ENCODE data around the gene PPM1B.

The PPM1B gene

GRCh38 chr2:44168681-44169154, at the start of gene PPM1B:
Gene PPM1B (plus strand): TSS chr2:44168875. CDS start chr2:44201200, 32,325 bp downstream.
- Histone ChIP-seq H2AFZ (ENCODE audit: low read depth, low read length) (peak within 1 kb of the TSS; percentile 85), H3K27me3 (ENCODE audit: insufficient read depth, low read length, poor library complexity) (no peaks in the 10 kb centered on the region), H3K9me3 (ENCODE audit: insufficient read depth, low read length, severe bottlenecking) (peaks cover 6% of the 10 kb centered on the region), H3K79me2 (ENCODE audit: insufficient read depth, low read length) (peaks cover 50% of the 10 kb centered on the region), H3K4me1 (ENCODE audit: insufficient read depth, low read length) (peaks cover 40% of the 10 kb centered on the region), H3K9ac (ENCODE audit: low read depth, low read length) (peak within 1 kb of the TSS; percentile 91), H3K4me3 (ENCODE audit: low read depth in 1 of 2, low read length in 2 of 2) (peak within 1 kb of the TSS; percentile 51 to 94), H3K36me3 (ENCODE audit: insufficient read depth, low read length) (peaks cover 5% of the 10 kb centered on the region; the same call in 1 of the 2 replicates), H3K4me2 (ENCODE audit: insufficient read depth, low read length) (peak within 1 kb of the TSS; percentile 87), H3K27ac (ENCODE audit: low read length) (peak within 1 kb of the TSS; percentile 98), H4K20me1 (ENCODE audit: insufficient read depth, low read length) (peaks cover 33% of the 10 kb centered on the region)
- TF ChIP-seq EZH2 (IDR thresholded peaks at IDR 0.05; ENCODE audit: borderline replicate concordance, low read depth, low read length, severe bottlenecking) (no peak), CTCF (IDR thresholded peaks at IDR 0.05; ENCODE audit: borderline replicate concordance, extremely low read depth, low read length, poor library complexity, severe bottlenecking) (no peak)
- DNase-seq (no peak), ATAC-seq (ENCODE audit: insufficient read depth, low read depth) (peak; percentile 73)

- no peak overlapping the region for H2AFZ ChIP-seq (ENCODE audit: low read depth, low read length)
- ATAC-seq (ENCODE audit: insufficient read depth, low read depth) = no peak
These were observed 48.8 kb upstream of the PPM1B start for GRCh38 chr2:44119878-44120277.

GRCh38 chr2:44120428-44120827, 48.2 kb upstream of the PPM1B start:
- H3K4me2 ChIP-seq (ENCODE audit: insufficient read depth, low read length) = 0 out of 2 replicates have a peak overlapping the region, but pooled peaks have one; percentile 11
- DNase-seq = peak; percentile 57

More at GRCh38 chr2:44119878-44120277, 48.8 kb upstream of the PPM1B start:
- no peak overlapping the region for H3K9ac ChIP-seq (ENCODE audit: low read depth, low read length)
- TF ChIP-seq CTCF (IDR thresholded peaks at IDR 0.05; ENCODE audit: borderline replicate concordance, extremely low read depth, low read length, poor library complexity, severe bottlenecking) (no peak), EZH2 (IDR thresholded peaks at IDR 0.05; ENCODE audit: borderline replicate concordance, low read depth, low read length, severe bottlenecking) (no peak)
- no peaks in the 10 kb centered on the region for H3K79me2 ChIP-seq (ENCODE audit: insufficient read depth, low read length)
- H3K4me1 ChIP-seq (ENCODE audit: insufficient read depth, low read length) = peaks cover 17% of the 10 kb centered on the region
- H3K4me2 ChIP-seq (ENCODE audit: insufficient read depth, low read length) = no peak overlapping the region
- no peaks in the 10 kb centered on the region for H3K36me3 ChIP-seq (ENCODE audit: insufficient read depth, low read length)
- H3K4me3 ChIP-seq (ENCODE audit: low read depth in 1 of 2, low read length in 2 of 2) = no peak overlapping the region
- H3K27me3 ChIP-seq (ENCODE audit: insufficient read depth, low read length, poor library complexity) = no peaks in the 10 kb centered on the region
- no peak overlapping the region for H3K27ac ChIP-seq (ENCODE audit: low read length)
- H4K20me1 ChIP-seq (ENCODE audit: insufficient read depth, low read length) = no peaks in the 10 kb centered on the region
- DNase-seq = no peak
- no peaks in the 10 kb centered on the region for H3K9me3 ChIP-seq (ENCODE audit: insufficient read depth, low read length, severe bottlenecking)

More at GRCh38 chr2:44120428-44120827, 48.2 kb upstream of the PPM1B start:
- Histone ChIP-seq H3K27ac (ENCODE audit: low read length) (no peak overlapping the region; the same call in 1 of the 2 replicates), H3K27me3 (ENCODE audit: insufficient read depth, low read length, poor library complexity) (no peaks in the 10 kb centered on the region), H4K20me1 (ENCODE audit: insufficient read depth, low read length) (no peaks in the 10 kb centered on the region), H3K4me3 (ENCODE audit: low read depth in 1 of 2, low read length in 2 of 2) (no peak overlapping the region), H3K79me2 (ENCODE audit: insufficient read depth, low read length) (no peaks in the 10 kb centered on the region), H3K4me1 (ENCODE audit: insufficient read depth, low read length) (peaks cover 17% of the 10 kb centered on the region), H2AFZ (ENCODE audit: low read depth, low read length) (no peak overlapping the region), H3K9ac (ENCODE audit: low read depth, low read length) (no peak overlapping the region), H3K36me3 (ENCODE audit: insufficient read depth, low read length) (no peaks in the 10 kb centered on the region), H3K9me3 (ENCODE audit: insufficient read depth, low read length, severe bottlenecking) (no peaks in the 10 kb centered on the region)
- TF ChIP-seq EZH2 (IDR thresholded peaks at IDR 0.05; ENCODE audit: borderline replicate concordance, low read depth, low read length, severe bottlenecking) (no peak), CTCF (IDR thresholded peaks at IDR 0.05; ENCODE audit: borderline replicate concordance, extremely low read depth, low read length, poor library complexity, severe bottlenecking) (no peak)
- ATAC-seq (ENCODE audit: insufficient read depth, low read depth) = peak; percentile 98

All from DND-41 (cell line).